SU-DHL-6 (cell line): ENCODE measurements around the gene PROX2.

ENCODE experiments used
- H2AFZ ChIP-seq: fragments of 200-600 bp; sonication (generic); 2 replicates; pipeline ENCODE4 v1.6.1; 2014; ENCODE audit warnings: low read depth, mild to moderate bottlenecking, moderate library complexity, mixed read lengths, antibody characterized with exemption, low read length; ENCODE audit not compliant: severe bottlenecking
- H3F3A ChIP-seq: fragments of 200-600 bp; shearing (Covaris generic); 2 replicates; pipeline ENCODE4 v1.6.0; 2016; ENCODE audit warnings: antibody characterized with exemption, mild to moderate bottlenecking; ENCODE audit not compliant: insufficient read depth
- H3K27ac ChIP-seq: fragments of 200-600 bp; sonication (generic); 2 replicates; pipeline ENCODE4 v1.5.1; 2016; ENCODE audit warnings: low read depth, mild to moderate bottlenecking, low read length, moderate library complexity, mixed read lengths
- H3K27me3 ChIP-seq: fragments of 200-600 bp; sonication (generic), shearing (Covaris generic); 2 replicates; pipeline ENCODE4 v1.6.0; 2014; ENCODE audit warnings: mild to moderate bottlenecking, low read length
- H3K36me3 ChIP-seq: fragments of 200-600 bp; sonication (generic); 2 replicates; pipeline ENCODE4 v1.6.1; 2014; ENCODE audit warnings: mild to moderate bottlenecking, low read length, mixed read lengths
- H3K4me2 ChIP-seq: fragments of 300-600, 200-600 bp; shearing (Covaris generic), sonication (generic); 2 replicates; pipeline ENCODE4 v1.6.0; 2014; ENCODE audit warnings: low read length, low read depth, mild to moderate bottlenecking; ENCODE audit not compliant: poor library complexity, severe bottlenecking
- H3K4me3 ChIP-seq: fragments of 200-600 bp; sonication (generic); 2 replicates; pipeline ENCODE4 v1.5.1; 2014; ENCODE audit warnings: antibody characterized with exemption, low read length, mild to moderate bottlenecking, mixed read lengths; ENCODE audit not compliant: insufficient read depth, poor library complexity, severe bottlenecking
- H3K79me2 ChIP-seq: fragments of 200-600 bp; sonication (generic); 2 replicates; pipeline ENCODE4 v1.6.1; 2014; ENCODE audit warnings: mild to moderate bottlenecking, low read length, moderate library complexity; ENCODE audit not compliant: insufficient read depth
- H3K9ac ChIP-seq: fragments of 200-600 bp; sonication (generic); 2 replicates; pipeline ENCODE4 v1.7.0; 2014; ENCODE audit warnings: mild to moderate bottlenecking, low read length
- H3K9me2 ChIP-seq: fragments of 200-600 bp; sonication (generic); replicated peaks from 2 replicates; pipeline ENCODE4 v1.6.1; 2014; ENCODE audit warnings: low read length; ENCODE audit not compliant: insufficient read depth
- H3K9me3 ChIP-seq: fragments of 200-600 bp; sonication (generic); 2 replicates; pipeline ENCODE4 v1.6.1; 2014; ENCODE audit warnings: low read length, mixed read lengths; ENCODE audit not compliant: insufficient read depth
- H4K20me1 ChIP-seq: fragments of 200-600 bp; sonication (generic); 2 replicates; pipeline ENCODE4 v1.6.1; 2014; ENCODE audit warnings: low read depth, mild to moderate bottlenecking, antibody characterized with exemption, low read length, moderate library complexity, mixed read lengths
- CTCF ChIP-seq: fragments of 200-600 bp; sonication (generic); IDR thresholded peaks from one replicate; pipeline ENCODE4 v1.5.1; 2017; ENCODE audit warnings: antibody characterized with exemption, mild to moderate bottlenecking, low read length, moderate library complexity; ENCODE audit not compliant: insufficient read depth, poor library complexity, severe bottlenecking
- EZH2phosphoT487 ChIP-seq: fragments of 200-600 bp; sonication (generic), shearing (Covaris generic); conservative IDR thresholded peaks from 2 replicates; pipeline ENCODE4 v1.6.1; 2018; ENCODE audit warnings: mild to moderate bottlenecking, antibody characterized with exemption, low read length, moderate library complexity, mixed read lengths

PROX2 gene

GRCh38 chr14:74913986-74914573 lies 38.1 kb upstream of the PROX2 start:
- H3K9me3 ChIP-seq = no peaks in the 10 kb centered on the region
- H3K4me3 ChIP-seq = no peak overlapping the region
- H3K4me2 ChIP-seq = no peak overlapping the region
- H4K20me1 ChIP-seq = no peaks in the 10 kb centered on the region
- peak; percentile 47 for TF ChIP-seq CTCF
- no peak for TF ChIP-seq EZH2phosphoT487
- no peaks in the 10 kb centered on the region for H3K36me3 ChIP-seq
- H3K79me2 ChIP-seq = no peaks in the 10 kb centered on the region
- H3K27ac ChIP-seq = no peak overlapping the region
- no peak overlapping the region for H2AFZ ChIP-seq
- no peak overlapping the region for H3K9ac ChIP-seq
- no peaks in the 10 kb centered on the region for H3K27me3 ChIP-seq
- no peaks in the 10 kb centered on the region for H3F3A ChIP-seq
- no peaks in the 10 kb centered on the region for H3K9me2 ChIP-seq

GRCh38 chr14:74913393-74913910 lies 37.5 kb upstream of the PROX2 start:
- no peak overlapping the region for H3K4me2 ChIP-seq
- H3K9me2 ChIP-seq = no peaks in the 10 kb centered on the region
- H2AFZ ChIP-seq = no peak overlapping the region
- no peaks in the 10 kb centered on the region for H3F3A ChIP-seq
- H3K9ac ChIP-seq = no peak overlapping the region
- H3K27me3 ChIP-seq = no peaks in the 10 kb centered on the region
- H4K20me1 ChIP-seq = no peaks in the 10 kb centered on the region
- no peak overlapping the region for H3K27ac ChIP-seq
- no peaks in the 10 kb centered on the region for H3K36me3 ChIP-seq
- no peaks in the 10 kb centered on the region for H3K9me3 ChIP-seq
- no peaks in the 10 kb centered on the region for H3K79me2 ChIP-seq
- H3K4me3 ChIP-seq = no peak overlapping the region
- TF ChIP-seq EZH2phosphoT487 = no peak
- TF ChIP-seq CTCF = no peak

GRCh38 chr14:74912801-74913200 lies 36.9 kb upstream of the PROX2 start:
- Histone ChIP-seq H3K79me2 (no peaks in the 10 kb centered on the region), H2AFZ (no peak overlapping the region), H3K36me3 (no peaks in the 10 kb centered on the region), H4K20me1 (no peaks in the 10 kb centered on the region), H3K27ac (no peak overlapping the region), H3K9ac (no peak overlapping the region), H3K4me3 (no peak overlapping the region), H3F3A (no peaks in the 10 kb centered on the region), H3K9me3 (no peaks in the 10 kb centered on the region), H3K4me2 (no peak overlapping the region), H3K9me2 (no peaks in the 10 kb centered on the region), H3K27me3 (no peaks in the 10 kb centered on the region)
- no peak for TF ChIP-seq CTCF
- no peak for TF ChIP-seq EZH2phosphoT487

GRCh38 chr14:74912111-74912510 lies 36.2 kb upstream of the PROX2 start:
- no peaks in the 10 kb centered on the region for H4K20me1 ChIP-seq
- H2AFZ ChIP-seq = no peak overlapping the region
- H3K9me2 ChIP-seq = no peaks in the 10 kb centered on the region
- H3F3A ChIP-seq = no peaks in the 10 kb centered on the region
- TF ChIP-seq EZH2phosphoT487 (no peak), CTCF (no peak)
- H3K4me3 ChIP-seq = no peak overlapping the region
- H3K4me2 ChIP-seq = no peak overlapping the region
- H3K9me3 ChIP-seq = no peaks in the 10 kb centered on the region
- no peaks in the 10 kb centered on the region for H3K36me3 ChIP-seq
- H3K27me3 ChIP-seq = no peaks in the 10 kb centered on the region
- no peak overlapping the region for H3K27ac ChIP-seq
- no peak overlapping the region for H3K9ac ChIP-seq
- no peaks in the 10 kb centered on the region for H3K79me2 ChIP-seq
